SU-DHL-6 (cell line): ENCODE measurements around the gene SLC40A1.

Experiments used
- CTCF ChIP-seq: fragments of 200-600 bp; sonication (generic); IDR thresholded peaks from one replicate; pipeline ENCODE4 v1.5.1; 2017; ENCODE audit warnings: antibody characterized with exemption, mild to moderate bottlenecking, low read length, moderate library complexity; ENCODE audit not compliant: insufficient read depth, poor library complexity, severe bottlenecking
- EZH2phosphoT487 ChIP-seq: fragments of 200-600 bp; sonication (generic), shearing (Covaris generic); conservative IDR thresholded peaks from 2 replicates; pipeline ENCODE4 v1.6.1; 2018; ENCODE audit warnings: mild to moderate bottlenecking, antibody characterized with exemption, low read length, moderate library complexity, mixed read lengths

- no peak for TF ChIP-seq CTCF
- no peak for TF ChIP-seq EZH2phosphoT487
Measured at GRCh38 chr2:189522435-189523151, 58.0 kb downstream of the SLC40A1 start.
